GM19463 (cell line): ENCODE measurements around the gene NKX1-1.
"Not testable (repeated sequence)": the region's sequence is repeated elsewhere in the genome, so short reads cannot be mapped to it uniquely, and the experiment has no call there.

Experiments used
- ATAC-seq: cut with Tn5 transposase; IDR thresholded peaks from one replicate; pipeline ENCODE4 v1.9.1; 2021; ENCODE audit warnings: mild to moderate bottlenecking, moderate library complexity; ENCODE audit not compliant: unreplicated experiment

The NKX1-1 gene

GRCh38 chr4:1406394-1406980 is at the start of gene NKX1-1:
Gene NKX1-1 (minus strand): TSS chr4:1406442. CDS start chr4:1406442, 0 bp downstream.
- ATAC-seq = no peak

- ATAC-seq = no peak
Observed at GRCh38 chr4:1453731-1454130, 47.5 kb upstream of the NKX1-1 start.

GRCh38 chr4:1452431-1453051 is 46.3 kb upstream of the NKX1-1 start:
- no peak for ATAC-seq

- ATAC-seq = no peak
Observed at GRCh38 chr4:1451752-1452122, 45.5 kb upstream of the NKX1-1 start.

- ATAC-seq = no peak
Observed at GRCh38 chr4:1451106-1451751, 45.0 kb upstream of the NKX1-1 start.

GRCh38 chr4:1449833-1450741 is 43.8 kb upstream of the NKX1-1 start:
- ATAC-seq = no peak

- ATAC-seq = no peak
Observed at GRCh38 chr4:1449475-1449832, 43.2 kb upstream of the NKX1-1 start.

GRCh38 chr4:1448589-1449420 is 42.6 kb upstream of the NKX1-1 start:
- ATAC-seq = no peak

GRCh38 chr4:1447676-1448588 is 41.7 kb upstream of the NKX1-1 start:
- no peak for ATAC-seq

GRCh38 chr4:1446502-1447386 is 40.5 kb upstream of the NKX1-1 start:
- ATAC-seq = no peak

- ATAC-seq = no peak
Observed at GRCh38 chr4:1445716-1446445, 39.6 kb upstream of the NKX1-1 start.

GRCh38 chr4:1443688-1444172 is 37.5 kb upstream of the NKX1-1 start:
- not testable (repeated sequence) for ATAC-seq

- no peak for ATAC-seq
Observed at GRCh38 chr4:1427010-1427409, 20.8 kb upstream of the NKX1-1 start.

GRCh38 chr4:1421657-1422056 is 15.4 kb upstream of the NKX1-1 start:
- ATAC-seq = no peak

GRCh38 chr4:1419708-1420107 is 13.5 kb upstream of the NKX1-1 start:
- no peak for ATAC-seq

- ATAC-seq = no peak
Observed at GRCh38 chr4:1418494-1419285, 12.4 kb upstream of the NKX1-1 start.
